RCC 7860 (cell line): ENCODE measurements around the gene OTOP3.

Source experiments
- DNase-seq: peaks from one replicate; pipeline ENCODE4 v3.0.0-alpha.2; 2015; ENCODE audit warnings: low spot score
- FAIRE-seq: peaks from 2 replicates; lab custom pipeline; 2012; peaks lifted over from hg19 to GRCh38; lab: Jason Lieb, UNC

Gene OTOP3

GRCh38 chr17:74937064-74938051, 1.7 kb downstream of the OTOP3 start:
- FAIRE-seq, result no peak

GRCh38 chr17:74938194-74938950, 2.7 kb downstream of the OTOP3 start:
- no peak for DNase-seq
- FAIRE-seq, result no peak

More at GRCh38 chr17:74937064-74938051, 1.7 kb downstream of the OTOP3 start:
- no peak for DNase-seq

GRCh38 chr17:74939534-74939933, 3.8 kb downstream of the OTOP3 start:
- DNase-seq (no peak), FAIRE-seq (no peak)

GRCh38 chr17:74941128-74941725, 5.5 kb downstream of the OTOP3 start:
- no peak for DNase-seq
- no peak for FAIRE-seq

- DNase-seq, result no peak
- no peak for FAIRE-seq
Observed at GRCh38 chr17:74943808-74944522, 8.3 kb downstream of the OTOP3 start.

GRCh38 chr17:74945543-74945942, 9.8 kb downstream of the OTOP3 start:
- DNase-seq (no peak), FAIRE-seq (no peak)

GRCh38 chr17:74946641-74947040, 10.9 kb downstream of the OTOP3 start:
- FAIRE-seq (no peak), DNase-seq (no peak)

GRCh38 chr17:74947041-74947754, 11.5 kb downstream of the OTOP3 start:
- DNase-seq, result no peak
- no peak for FAIRE-seq

GRCh38 chr17:74949455-74950115, 13.9 kb downstream of the OTOP3 start:
- FAIRE-seq, result no peak
- no peak for DNase-seq

GRCh38 chr17:74950207-74950606, 14.5 kb downstream of the OTOP3 start:
- FAIRE-seq (no peak), DNase-seq (no peak)

- DNase-seq (no peak), FAIRE-seq (no peak)
Observed at GRCh38 chr17:74951065-74951464, 15.4 kb downstream of the OTOP3 start.

- no peak for DNase-seq
- no peak for FAIRE-seq
Observed at GRCh38 chr17:74951680-74952421, 16.2 kb downstream of the OTOP3 start.

- DNase-seq (no peak), FAIRE-seq (no peak)
Observed at GRCh38 chr17:74952431-74953133, 16.9 kb downstream of the OTOP3 start.

GRCh38 chr17:74953134-74953687, 17.5 kb downstream of the OTOP3 start:
- DNase-seq (no peak), FAIRE-seq (no peak)

GRCh38 chr17:74954115-74954514, 18.4 kb downstream of the OTOP3 start:
- DNase-seq (no peak), FAIRE-seq (no peak)

GRCh38 chr17:74954665-74955421, 19.1 kb downstream of the OTOP3 start:
- FAIRE-seq, result no peak
- DNase-seq, result no peak

- FAIRE-seq, result no peak
- no peak for DNase-seq
Observed at GRCh38 chr17:74956093-74956492, 20.4 kb downstream of the OTOP3 start.
